Skeletal muscle tissue (tissue), 4 donors: Measurements from ENCODE around the gene POC1A. TPM values are rescaled to one million over a fixed set of nuclear protein-coding genes. Genes with fewer than 3 reads are reported as not detected.
A peak's percentile ranks its signal among the peaks of the same experiment; 100 is the strongest.

Source experiments
- H3K27ac ChIP-seq: one replicate; pipeline ENCODE4 v1.7.0; 2013; ENCODE audit warnings: mild to moderate bottlenecking, low read depth, low read length, inconsistent platforms
- H3K27me3 ChIP-seq, 3 donors: one replicate each; pipeline ENCODE4 v1.7.0; 2013; ENCODE audit warnings: low read length in 3 of 3; ENCODE audit not compliant: control insufficient read depth in 3 of 3, insufficient read depth in 3 of 3
- H3K36me3 ChIP-seq, 3 donors: one replicate each; pipeline ENCODE4 v1.7.0; 2013; ENCODE audit warnings: low read length in 3 of 3; ENCODE audit not compliant: control insufficient read depth in 3 of 3, insufficient read depth in 3 of 3
- H3K4me1 ChIP-seq, 3 donors: one replicate each; pipeline ENCODE4 v1.7.0; 2013; ENCODE audit warnings: low read length in 3 of 3, mild to moderate bottlenecking in 3 of 3; ENCODE audit not compliant: control insufficient read depth in 3 of 3, insufficient read depth in 3 of 3
- H3K4me3 ChIP-seq, 3 donors: one replicate each; pipeline ENCODE4 v1.7.0; 2013; ENCODE audit warnings: low read length in 3 of 3
- H3K9ac ChIP-seq, 3 donors: one replicate each; pipeline ENCODE4 v1.7.0; 2013; ENCODE audit warnings: low read length in 3 of 3, mild to moderate bottlenecking in 3 of 3, moderate library complexity in 2 of 3, low read depth in 1 of 3
- H3K9me3 ChIP-seq, 3 donors: one replicate each; pipeline ENCODE4 v1.7.0; 2013; ENCODE audit warnings: low read length in 3 of 3; ENCODE audit not compliant: control insufficient read depth in 3 of 3
- total RNA-seq: library from RNA; depleted of rRNA; stranded (reverse); fragments of >200 nt; gene quantifications from one replicate; pipeline ENCODE4 v1.2.3, GENCODE V29; 2014
- donor health status: Osteomylitis.

Gene POC1A
- total RNA-seq, 1 donor from 2014 or later = 2.6 TPM

- H3K4me1 ChIP-seq = peaks cover 3 to 18% (median 7%) of the 10 kb centered on the region in 3 donors
- no peaks in the 10 kb centered on the region for H3K36me3 ChIP-seq
- no peaks in the 10 kb centered on the region for H3K27me3 ChIP-seq
- no peak overlapping the region for H3K27ac ChIP-seq
- no peak overlapping the region for H3K9ac ChIP-seq
- no peak overlapping the region for H3K4me3 ChIP-seq
- no peaks in the 10 kb centered on the region for H3K9me3 ChIP-seq
These were observed 89.7 kb downstream of the POC1A start for GRCh38 chr3:52064561-52064960.

GRCh38 chr3:52063026-52063723 lies 91.0 kb downstream of the POC1A start:
- Histone ChIP-seq H3K36me3 (no peaks in the 10 kb centered on the region), H3K4me1 (peaks cover 0 to 13% (median 6%) of the 10 kb centered on the region in 3 donors), H3K9ac (peak overlapping the region in 1 of 3 donors; percentile 11), H3K9me3 (no peaks in the 10 kb centered on the region), H3K4me3 (no peak overlapping the region), H3K27ac (no peak overlapping the region), H3K27me3 (no peaks in the 10 kb centered on the region)

GRCh38 chr3:52062505-52062904 lies 91.7 kb downstream of the POC1A start:
- Histone ChIP-seq H3K9me3 (no peaks in the 10 kb centered on the region), H3K36me3 (no peaks in the 10 kb centered on the region), H3K27me3 (no peaks in the 10 kb centered on the region), H3K4me1 (peaks cover 3 to 19% (median 13%) of the 10 kb centered on the region in 3 donors), H3K4me3 (no peak overlapping the region), H3K9ac (no peak overlapping the region), H3K27ac (no peak overlapping the region)

GRCh38 chr3:52061121-52061910 lies 92.9 kb downstream of the POC1A start:
- Histone ChIP-seq H3K9me3 (no peaks in the 10 kb centered on the region), H3K4me1 (peaks cover 10 to 26% (median 19%) of the 10 kb centered on the region in 3 donors), H3K27me3 (no peaks in the 10 kb centered on the region), H3K27ac (no peak overlapping the region), H3K36me3 (no peaks in the 10 kb centered on the region), H3K9ac (no peak overlapping the region), H3K4me3 (no peak overlapping the region)

GRCh38 chr3:52059781-52060180 lies 94.4 kb downstream of the POC1A start:
- Histone ChIP-seq H3K4me1 (peaks cover 10 to 33% (median 25%) of the 10 kb centered on the region in 3 donors), H3K9me3 (no peaks in the 10 kb centered on the region), H3K36me3 (no peaks in the 10 kb centered on the region), H3K27me3 (no peaks in the 10 kb centered on the region), H3K9ac (no peak overlapping the region), H3K4me3 (no peak overlapping the region), H3K27ac (no peak overlapping the region)

GRCh38 chr3:52057812-52058495 lies 96.3 kb downstream of the POC1A start:
- Histone ChIP-seq H3K27me3 (no peaks in the 10 kb centered on the region), H3K9me3 (no peaks in the 10 kb centered on the region), H3K27ac (peak overlapping the region; percentile 32), H3K9ac (peak overlapping the region; percentile 47 to 86 (median 68)), H3K4me3 (peak overlapping the region; percentile 72 to 79 (median 77)), H3K4me1 (peaks cover 29 to 50% (median 44%) of the 10 kb centered on the region in 3 donors), H3K36me3 (peaks cover 10 to 14% (median 10%) of the 10 kb centered on the region in 3 donors)

- Histone ChIP-seq H3K4me1 (peaks cover 36 to 50% (median 47%) of the 10 kb centered on the region in 3 donors), H3K4me3 (peak overlapping the region; percentile 88 to 90 (median 88))
These were observed 97.0 kb downstream of the POC1A start for GRCh38 chr3:52056968-52057811.

GRCh38 chr3:52056521-52056967 lies 97.7 kb downstream of the POC1A start, which contains the start of gene DUSP7:
Gene DUSP7 (minus strand): TSS chr3:52056571. CDS start chr3:52056366, 205 bp downstream.
- H3K36me3 ChIP-seq = peaks cover 16 to 22% (median 18%) of the 10 kb centered on the region in 3 donors
- H3K4me1 ChIP-seq = peaks cover 43 to 56% (median 54%) of the 10 kb centered on the region in 3 donors
- peak within 1 kb of the TSS; percentile 96 for H3K27ac ChIP-seq
- H3K27me3 ChIP-seq = no peaks in the 10 kb centered on the region
- peak within 1 kb of the TSS; percentile 88 to 90 (median 89) for H3K4me3 ChIP-seq
- no peaks in the 10 kb centered on the region for H3K9me3 ChIP-seq
- H3K9ac ChIP-seq = peak within 1 kb of the TSS; percentile 81 to 88 (median 88)

More at GRCh38 chr3:52056968-52057811, 97.0 kb downstream of the POC1A start:
- Histone ChIP-seq H3K9ac (peak overlapping the region; percentile 80 to 88 (median 88)), H3K36me3 (peaks cover 12 to 16% (median 15%) of the 10 kb centered on the region in 3 donors), H3K9me3 (no peaks in the 10 kb centered on the region), H3K27me3 (no peaks in the 10 kb centered on the region), H3K27ac (peak overlapping the region; percentile 96)
